Endothelial cell of umbilical vein (primary cell): ENCODE data around the gene METTL1.

ENCODE experiments used
- EZH2 ChIP-seq: IDR thresholded peaks from 2 replicates; pipeline ENCODE4 v1.6.1; 2012; ENCODE audit warnings: borderline replicate concordance, low read depth, mild to moderate bottlenecking, moderate library complexity, low read length, inconsistent platforms; ENCODE audit not compliant: severe bottlenecking
- GATA2 ChIP-seq: IDR thresholded peaks from 2 replicates; pipeline ENCODE4 v1.7.0; 2011; ENCODE audit warnings: low read depth, mild to moderate bottlenecking, moderate library complexity, mixed read lengths, low read length; ENCODE audit not compliant: insufficient read length, insufficient read depth
- POLR2A ChIP-seq: IDR thresholded peaks from 2 replicates; pipeline ENCODE4 v1.6.1; 2012; ENCODE audit warnings: low read depth, mild to moderate bottlenecking, control low read depth, low read length

DNA sequence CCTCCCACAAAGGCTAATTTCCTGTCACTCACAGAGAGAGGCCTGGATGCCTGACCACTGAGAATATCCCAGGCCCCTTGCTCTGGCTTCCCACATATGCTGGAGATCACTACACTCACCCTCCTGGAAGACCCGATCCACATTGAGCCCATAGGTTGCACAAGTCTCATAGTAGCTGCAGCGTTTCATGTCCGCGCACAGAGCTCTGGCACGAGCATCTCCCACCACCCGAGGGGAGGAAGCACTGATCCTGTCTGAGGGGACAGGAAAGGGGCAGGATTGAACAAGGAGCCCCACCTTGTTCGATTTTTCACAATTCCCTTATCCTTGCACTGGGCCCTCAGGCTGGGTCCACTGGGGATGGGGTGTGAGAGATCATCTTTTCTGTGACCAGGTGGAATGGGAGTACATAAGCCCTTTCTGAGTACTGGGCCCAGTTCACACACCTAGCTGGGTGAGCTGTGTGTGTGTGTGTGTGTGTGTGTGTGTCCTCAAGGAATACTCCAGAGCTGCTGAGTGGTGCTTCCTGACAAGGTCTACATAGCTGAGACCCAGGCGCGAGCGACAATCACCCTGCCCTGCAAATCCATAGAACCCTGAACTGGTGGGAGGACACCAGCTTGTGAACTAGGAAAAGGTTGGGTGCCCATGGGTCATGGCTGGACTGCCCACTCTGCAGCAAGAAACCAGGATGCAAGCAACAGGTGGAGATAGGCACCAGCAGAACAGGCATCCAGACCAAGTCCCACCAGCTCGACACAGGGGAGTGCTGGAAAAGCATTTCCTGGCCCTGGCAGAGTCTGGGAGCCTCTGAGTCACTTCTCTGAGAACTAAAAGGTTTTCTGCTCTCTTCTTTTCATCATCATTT lies 38.9 kb downstream of the METTL1 start:
- TF ChIP-seq POLR2A (no peak), EZH2 (no peak), GATA2 (no peak)
